Coronary artery (tissue), 2 donors: ENCODE measurements around the gene C1orf21.

Source experiments
- DNase-seq: peaks from one replicate; pipeline ENCODE4 v3.0.0-alpha.2; 2017; ENCODE audit warnings: low spot score
- H3K27ac ChIP-seq, 2 donors: fragments of 200-600 bp; sonication (generic); one replicate each; pipeline ENCODE4 v1.5.1; 2016 to 2019
- H3K4me3 ChIP-seq: fragments of 200-600 bp; sonication (generic); 2 replicates; pipeline ENCODE4 v1.5.1; 2016; ENCODE audit warnings: mild to moderate bottlenecking, moderate library complexity
- CTCF ChIP-seq: fragments of 200-600 bp; sonication (generic); IDR thresholded peaks from one replicate; pipeline ENCODE4 v1.5.1; 2019; ENCODE audit warnings: antibody characterized with exemption

Gene C1orf21

GRCh38 chr1:184596950-184597645 lies 210.3 kb downstream of the C1orf21 start:
- no peak for DNase-seq
- H3K27ac ChIP-seq = no peak overlapping the region
- H3K4me3 ChIP-seq = no peak overlapping the region
- TF ChIP-seq CTCF = no peak

- Histone ChIP-seq H3K4me3 (no peak overlapping the region), H3K27ac (no peak overlapping the region)
- no peak for TF ChIP-seq CTCF
- no peak for DNase-seq
Measured at GRCh38 chr1:184597650-184598357, 211.0 kb downstream of the C1orf21 start.

GRCh38 chr1:184598403-184599193 lies 211.8 kb downstream of the C1orf21 start:
- DNase-seq = no peak
- no peak for TF ChIP-seq CTCF
- Histone ChIP-seq H3K27ac (no peak overlapping the region), H3K4me3 (no peak overlapping the region)

- Histone ChIP-seq H3K27ac (no peak overlapping the region), H3K4me3 (no peak overlapping the region)
- no peak for DNase-seq
- TF ChIP-seq CTCF = no peak
Measured at GRCh38 chr1:184604152-184604900, 217.5 kb downstream of the C1orf21 start.

- TF ChIP-seq CTCF = no peak
- Histone ChIP-seq H3K4me3 (no peak overlapping the region), H3K27ac (peak overlapping the region in 1 of 2 donors; percentile 20)
- no peak for DNase-seq
Measured at GRCh38 chr1:184605941-184606340, 219.1 kb downstream of the C1orf21 start.

- no peak for TF ChIP-seq CTCF
- H3K4me3 ChIP-seq = no peak overlapping the region
- DNase-seq = no peak
- H3K27ac ChIP-seq = peak overlapping the region in 1 of 2 donors; percentile 17
Measured at GRCh38 chr1:184606786-184607185, 220.0 kb downstream of the C1orf21 start.
